K562 (cell line): ENCODE data around the gene KRT81. TPM values are rescaled to one million over a fixed set of nuclear protein-coding genes. Genes with fewer than 3 reads are reported as not detected.

Experiments
- ATAC-seq: fragments of 200-7000 bp; cut with Tn5 transposase; 3 replicates; pipeline ENCODE4 v1.9.1; 2020; ENCODE audit warnings: moderate library complexity
- BruUV-seq: library from RNA; stranded (reverse); fragments of 400-500 nt; replicated peaks from 2 replicates; lab custom pipeline; 2021; lab: Mats Ljungman, UMichigan
- CTCF ChIA-PET: fragments of 300-600 bp; formaldehyde crosslinking; extraction: SDS; loops from one replicate; lab custom pipeline; 2021; ENCODE audit warnings: low intra/inter-chr PET ratio; lab: Yijun Ruan, JAX
- POLR2A ChIA-PET: fragments of 300-600, 350-650 bp; sonication (Branson Sonifier 250); formaldehyde crosslinking; extraction: SDS; loops from one replicate; lab custom pipeline; 2021; ENCODE audit warnings: antibody characterized with exemption, inconsistent platforms; lab: Yijun Ruan, JAX
- DNase-seq, 4 experiments: peaks; one replicate each; pipeline versions ENCODE4 v3.0.0 to v3.0.0-alpha.2; 2011 to 2018; ENCODE audit warnings: low spot score in 3 of 4, mixed read lengths in 3 of 4; ENCODE audit errors: extremely low read depth in 1 of 4
- FAIRE-seq: peaks from 2 replicates; lab custom pipeline; 2011; peaks lifted over from hg19 to GRCh38; lab: Jason Lieb, UNC
- H2AFZ ChIP-seq: 2 replicates; pipeline ENCODE4 v1.6.0; 2011; ENCODE audit warnings: low read depth, low read length, control low read depth, inconsistent platforms
- H3K27ac ChIP-seq: fragments of 200-600 bp; 3 replicates; pipeline ENCODE4 v1.8.0; 2011; ENCODE audit warnings: low read depth, mild to moderate bottlenecking, control low read depth, inconsistent platforms, low read length, moderate library complexity, mixed read lengths; ENCODE audit errors: extremely low read depth
- H3K27me3 ChIP-seq, 2 experiments: fragments of 300-600 bp in 1 of 2; 2 replicates in 1 of 2; 3 replicates in 1 of 2; pipeline versions ENCODE4 v1.6.0 to v1.8.0; 2011; ENCODE audit warnings: inconsistent platforms in 2 of 2, low read length in 2 of 2, mild to moderate bottlenecking in 1 of 2, mixed read lengths in 1 of 2, moderate library complexity in 1 of 2; ENCODE audit not compliant: control insufficient read depth in 2 of 2, insufficient read depth in 2 of 2
- H3K36me3 ChIP-seq: fragments of 300-600 bp; 3 replicates; pipeline ENCODE4 v1.8.0; 2011; ENCODE audit warnings: mild to moderate bottlenecking, low read length, inconsistent platforms; ENCODE audit not compliant: control insufficient read depth, insufficient read depth
- H3K4me1 ChIP-seq, 2 experiments: fragments of 200-600 bp in 1 of 2; replicated peaks in 1 of 2; 2 replicates in 1 of 2; 3 replicates in 1 of 2; pipeline versions ENCODE4 v1.5.1 to v1.8.0; 2011; ENCODE audit warnings: inconsistent platforms in 2 of 2, low read length in 2 of 2, mild to moderate bottlenecking in 1 of 2, mixed read lengths in 1 of 2, moderate library complexity in 1 of 2; ENCODE audit not compliant: control insufficient read depth in 2 of 2, insufficient read depth in 2 of 2
- H3K4me2 ChIP-seq: 2 replicates; pipeline ENCODE4 v1.6.1; 2011; ENCODE audit warnings: low read length, control low read depth, inconsistent platforms, mixed read lengths; ENCODE audit not compliant: insufficient read depth
- H3K4me3 ChIP-seq: fragments of 200-600 bp; sonication (generic), shearing (Covaris generic); 2 replicates; pipeline ENCODE4 v1.5.1; 2016; ENCODE audit warnings: control low read depth, inconsistent platforms
- H3K79me2 ChIP-seq: fragments of 200-600 bp; 3 replicates; pipeline ENCODE4 v1.8.0; 2011; ENCODE audit warnings: low read length, inconsistent platforms; ENCODE audit not compliant: control insufficient read depth, insufficient read depth
- H3K9ac ChIP-seq, 2 experiments: 2 replicates each; pipeline versions ENCODE4 v1.6.0 to v1.6.1; 2011; ENCODE audit warnings: low read depth in 2 of 2, low read length in 2 of 2, control low read depth in 1 of 2, inconsistent platforms in 1 of 2, mild to moderate bottlenecking in 1 of 2, mixed read lengths in 1 of 2; ENCODE audit not compliant: insufficient read depth in 1 of 2
- H3K9me1 ChIP-seq: one replicate; pipeline ENCODE4 v1.6.0; 2011; ENCODE audit warnings: inconsistent platforms, mild to moderate bottlenecking, low read length, moderate library complexity; ENCODE audit not compliant: control insufficient read depth, insufficient read depth
- H3K9me3 ChIP-seq: replicated peaks from 2 replicates; pipeline ENCODE4 v1.5.1; 2011; ENCODE audit warnings: low read depth, low read length, inconsistent platforms; ENCODE audit not compliant: control insufficient read depth, insufficient read depth
- H4K20me1 ChIP-seq: replicated peaks from 2 replicates; pipeline ENCODE4 v1.6.1; 2011; ENCODE audit warnings: low read length, inconsistent platforms, mixed read lengths; ENCODE audit not compliant: control insufficient read depth, insufficient read depth
- CTCF ChIP-seq, 3 experiments: IDR thresholded peaks in 2 of 3; conservative IDR thresholded peaks in 1 of 3; 2 replicates each; pipeline ENCODE4 v1.5.1; 2011 to 2012; ENCODE audit warnings: low read length in 3 of 3, mild to moderate bottlenecking in 3 of 3, control low read depth in 2 of 3, improper control_type of control experiment in 1 of 3, inconsistent platforms in 1 of 3, low read depth in 1 of 3, mixed read lengths in 1 of 3, moderate library complexity in 1 of 3; ENCODE audit not compliant: insufficient read depth in 2 of 3
- FIP1L1 ChIP-seq: fragments of 200-400 bp; formaldehyde crosslinking; IDR thresholded peaks from 2 replicates; pipeline ENCODE4 v1.6.1; 2018; ENCODE audit warnings: mild to moderate bottlenecking, low read depth, low read length; ENCODE audit not compliant: poor library complexity, severe bottlenecking
- IRF9 ChIP-seq: fragments of 450-650 bp; IDR thresholded peaks from 2 replicates; pipeline ENCODE4 v1.6.1; 2016; ENCODE audit warnings: missing biosample characterization, missing genetic modification characterization
- KLF10 ChIP-seq: fragments of 250-450 bp; sonication (Bioruptor Pico); IDR thresholded peaks from 2 replicates; pipeline ENCODE4 v1.6.1; 2021; ENCODE audit warnings: matching md5 sums
- NFE2L1 ChIP-seq: fragments of 450-650 bp; IDR thresholded peaks from 2 replicates; pipeline ENCODE4 v1.6.1; 2016; ENCODE audit warnings: missing genetic modification characterization, low read depth, mild to moderate bottlenecking, missing compliant biosample characterization, moderate library complexity, borderline replicate concordance
- NONO ChIP-seq, 2 experiments: fragments of 200-400 bp in 1 of 2; fragments of 450-650 bp in 1 of 2; formaldehyde crosslinking in 1 of 2; IDR thresholded peaks; 2 replicates each; pipeline ENCODE4 v1.6.1; 2017; ENCODE audit warnings: low read depth in 2 of 2, mild to moderate bottlenecking in 2 of 2, moderate library complexity in 2 of 2, low read length in 1 of 2
- TSC22D4 ChIP-seq: fragments of 450-650 bp; IDR thresholded peaks from 2 replicates; pipeline ENCODE4 v1.6.1; 2016; ENCODE audit warnings: missing genetic modification characterization, missing biosample characterization, control low read depth
- TSHZ1 ChIP-seq: fragments of 250-450 bp; sonication (Bioruptor Pico); IDR thresholded peaks from 2 replicates; pipeline ENCODE4 v1.4.0; 2020; ENCODE audit warnings: mild to moderate bottlenecking, moderate library complexity
- YY1 ChIP-seq, 3 experiments: IDR thresholded peaks; 2 replicates each; pipeline ENCODE4 v1.6.1; 2011; ENCODE audit warnings: low read length in 2 of 3, mild to moderate bottlenecking in 2 of 3, moderate library complexity in 2 of 3, borderline replicate concordance in 1 of 3, control low read depth in 1 of 3, low read depth in 1 of 3; ENCODE audit not compliant: insufficient read depth in 3 of 3, insufficient replicate concordance in 2 of 3, control insufficient read depth in 1 of 3, insufficient read length in 1 of 3; ENCODE audit errors: extremely low read depth in 1 of 3
- ZNF174 ChIP-seq: fragments of 250-450 bp; sonication (Bioruptor Pico); IDR thresholded peaks from 2 replicates; pipeline ENCODE4 v1.4.0; 2020; ENCODE audit warnings: mild to moderate bottlenecking
- ZNF197 ChIP-seq: fragments of 200-800 bp; sonication (Bioruptor generic); IDR thresholded peaks from 2 replicates; pipeline ENCODE4 v1.6.1; 2016; ENCODE audit warnings: low read depth, missing genetic modification characterization, missing compliant biosample characterization
- WGBS: fragments of 100-300 bp; shearing (Covaris generic); methylation state at CpG from one replicate; pipeline ENCODE4 v1.1.6; 2016; ENCODE audit warnings: low coverage, mixed read lengths; ENCODE audit not compliant: insufficient coverage; ENCODE audit errors: missing lambda C conversion rate; 5-methylcytosine and 5-hydroxymethylcytosine counted together
- in situ Hi-C: fragments of 300-500 bp; cut with MboI; formaldehyde crosslinking; loops from 4 replicates; pipeline ENCODE4 v1.15.0; 2018; ENCODE audit warnings: inconsistent platforms, mixed read lengths
- intact Hi-C: fragments of 100-400 bp; cut with micrococcal nuclease; formaldehyde crosslinking; loops from 2 replicates; pipeline ENCODE4 v1.14.2; 2022
- polyA plus RNA-seq, 8 experiments: library from polyadenylated mRNA; depleted of rRNA in 4 of 8; stranded (reverse) in 5 of 8; unstranded in 3 of 8; fragments of >200 nt; fragmentation: Nextera tagmentation in 2 of 8; fragmentation: Illumina TruSeq in 1 of 8; extraction: Ambion mirVana in 2 of 8; extraction: Trizol in 1 of 8; gene quantifications; 2 replicates each; pipeline versions ENCODE4 v1.2.1 to v1.2.3, GENCODE V29; 2011 to 2014; ENCODE audit warnings: inconsistent platforms in 1 of 8, missing spikeins in 1 of 8
- total RNA-seq, 7 experiments: library from RNA; depleted of rRNA in 6 of 7; stranded (reverse); fragments of >200 nt in 6 of 7; fragmentation: Illumina TruSeq in 2 of 7; extraction: Trizol in 2 of 7; gene quantifications; 2 replicates each; pipeline versions ENCODE4 v1.2.1 to v1.2.3, GENCODE V29; 2011 to 2021; ENCODE audit warnings: low replicate concordance in 1 of 7

The KRT81 gene
- total and polyA plus RNA-seq, 9 of the 15 experiments (the other 6 are each of a cell fraction or from before 2014, with no cell fraction given): 0.27 TPM; not detected in 8

GRCh38 chr12:52318241-52318990, 27.1 kb upstream of the KRT81 start (continued):
- TF ChIP-seq NFE2L1 (tag): no peak
- TF ChIP-seq TSHZ1 (CRISPR knock-in tag): no peak
- TF ChIP-seq YY1 (IDR thresholded peaks at IDR 0.05; ENCODE audit: borderline replicate concordance in 1 of 3, control insufficient read depth in 1 of 3, extremely low read depth in 1 of 3, insufficient read depth in 3 of 3, insufficient read length in 1 of 3, insufficient replicate concordance in 2 of 3, low read depth in 1 of 3, low read length in 2 of 3): no peak

- 2% methylated on average over 12 of the region's 12 CpGs for WGBS
- intact Hi-C loops (no loop called here), in situ Hi-C loops (loop anchor here (5.0 kb wide), 1 partner anchor 100 kb away; no protein-coding TSS in a partner anchor)
- Histone ChIP-seq H4K20me1 (peaks cover under 1% of the 10 kb centered on the region; the same call in 1 of the 2 replicates), H3K4me1 (no peaks in the 10 kb centered on the region), H3K9me1 (no peaks in the 10 kb centered on the region), H3K4me3 (no peak overlapping the region), H3K79me2 (no peaks in the 10 kb centered on the region), H3K36me3 (no peaks in the 10 kb centered on the region), H3K4me2 (no peak overlapping the region), H3K9me3 (no peaks in the 10 kb centered on the region), H3K27ac (no peak overlapping the region), H3K27me3 (peaks cover 6 to 74% of the 10 kb centered on the region in 2 experiments; a peak in 4 of 5 replicates), H2AFZ (no peak overlapping the region), H3K9ac (no peak overlapping the region)
- no peak for FAIRE-seq
- POLR2A ChIA-PET: interaction anchor here (0.5 kb wide), 1 partner anchor 191 kb away, joined by 3 read pairs; no protein-coding TSS in a partner anchor
- BruUV-seq: no TSS peak
- no peak for DNase-seq
- CTCF ChIA-PET: no interaction called here
- no peak for ATAC-seq
- TF ChIP-seq ZNF174 (no peak), TSC22D4 (tag) (no peak), CTCF (IDR thresholded peaks at IDR 0.05 in 2 of 3, conservative IDR thresholded peaks at IDR 0.05 in 1 of 3; ENCODE audit: insufficient read depth in 2 of 3, low read depth in 1 of 3, low read length in 3 of 3) (no peak), FIP1L1 (no peak), IRF9 (tag) (no peak), NONO (IDR thresholded peaks at IDR 0.05; ENCODE audit: low read depth in 2 of 2, low read length in 1 of 2) (no peak), KLF10 (no peak), ZNF197 (CRISPR knock-in tag) (no peak)
Observed at GRCh38 chr12:52317468-52318052, 26.2 kb upstream of the KRT81 start.
